Fibroblast of lung (primary cell): ENCODE measurements around the gene ASGR1.
"Not testable (repeated sequence)": the region's sequence is repeated elsewhere in the genome, so short reads cannot be mapped to it uniquely, and the experiment has no call there.

Source experiments
- CTCF ChIP-seq, 2 donors: IDR thresholded peaks in 1 of 2; conservative IDR thresholded peaks in 1 of 2; 1 replicate in 1 of 2; 2 replicates in 1 of 2; pipeline ENCODE4 v1.5.1; 2011 to 2012; ENCODE audit warnings: low read length in 2 of 2, control low read depth in 1 of 2, inconsistent platforms in 1 of 2, low read depth in 1 of 2, mild to moderate bottlenecking in 1 of 2
- EZH2 ChIP-seq: IDR thresholded peaks from 2 replicates; pipeline ENCODE4 v1.5.1; 2012; ENCODE audit warnings: low read length, control low read depth, mild to moderate bottlenecking; ENCODE audit errors: missing control alignments

GRCh38 chr17:7158424-7158823, 20.7 kb downstream of the ASGR1 start:
- not testable (repeated sequence) for TF ChIP-seq CTCF (conservative IDR thresholded peaks at IDR 0.05 in 1 of 2, IDR thresholded peaks at IDR 0.05 in 1 of 2; ENCODE audit: low read depth in 1 of 2, low read length in 2 of 2); EZH2
